ENCODE results near the gene ALLC. TPM values are rescaled to one million over a fixed set of nuclear protein-coding genes. Genes with fewer than 3 reads are reported as not detected.

Gene ALLC
- polyA plus RNA-seq, 1 of the 3 experiments (the other 2 are of a cell fraction): not detected

- CTCF ChIA-PET: interaction anchor here (6.6 kb wide), 1 partner anchor 8 kb away, joined by 45 read pairs; no protein-coding TSS in a partner anchor
- DNase-seq: no peak
These were observed 79.1 kb downstream of the ALLC start for GRCh38 chr2:3737128-3737527.

GRCh38 chr2:3738454-3738853 is 80.5 kb downstream of the ALLC start:
- POLR2A ChIA-PET: no interaction called here
- peak; percentile 72 for DNase-seq

More at GRCh38 chr2:3737128-3737527, 79.1 kb downstream of the ALLC start:
- no peaks in the 10 kb centered on the region for H3K9me2 ChIP-seq
- TF ChIP-seq MEF2A (IDR thresholded peaks at IDR 0.05; ENCODE audit: borderline replicate concordance, low read depth) (no peak), EZH2phosphoT487 (IDR thresholded peaks at IDR 0.05; ENCODE audit: borderline replicate concordance, low read depth) (no peak)
- no peaks in the 10 kb centered on the region for H3F3A ChIP-seq (replicated peaks; ENCODE audit: insufficient read depth)
- H3K9me3 ChIP-seq: no peaks in the 10 kb centered on the region
- no peak overlapping the region for H3K4me3 ChIP-seq (ENCODE audit: low read depth in 2 of 2, low read length in 1 of 2)
- no peaks in the 10 kb centered on the region for H3K27me3 ChIP-seq (ENCODE audit: insufficient read depth)
- H3K36me3 ChIP-seq (replicated peaks in 1 of 2; ENCODE audit: control insufficient read depth in 1 of 2, insufficient read depth in 2 of 2, low read length in 1 of 2): no peaks in the 10 kb centered on the region
- no peaks in the 10 kb centered on the region for H3K79me2 ChIP-seq (ENCODE audit: insufficient read depth)
- H3K4me2 ChIP-seq: no peak overlapping the region
- no peak overlapping the region for H3K27ac ChIP-seq (ENCODE audit: low read depth in 2 of 2, low read length in 1 of 2)
- H3K4me1 ChIP-seq (ENCODE audit: control insufficient read depth in 1 of 2, insufficient read depth in 2 of 2, low read depth in 1 of 2, low read length in 1 of 2): no peaks in the 10 kb centered on the region
- H2AFZ ChIP-seq (ENCODE audit: low read depth): no peak overlapping the region
- no peaks in the 10 kb centered on the region for H4K20me1 ChIP-seq (ENCODE audit: insufficient read depth)
- no peak overlapping the region for H3K9ac ChIP-seq
- POLR2A ChIA-PET: no interaction called here
- WGBS (ENCODE audit: low lambda C conversion rate): 16% methylated on average over 9 of the region's 9 CpGs

More at GRCh38 chr2:3738454-3738853, 80.5 kb downstream of the ALLC start:
- Histone ChIP-seq H3K4me1 (ENCODE audit: control insufficient read depth in 1 of 2, insufficient read depth in 2 of 2, low read depth in 1 of 2, low read length in 1 of 2) (no peaks in the 10 kb centered on the region), H3K9me2 (no peaks in the 10 kb centered on the region), H3K9me3 (no peaks in the 10 kb centered on the region), H2AFZ (ENCODE audit: low read depth) (no peak overlapping the region), H3K79me2 (ENCODE audit: insufficient read depth) (no peaks in the 10 kb centered on the region), H3K36me3 (replicated peaks in 1 of 2; ENCODE audit: control insufficient read depth in 1 of 2, insufficient read depth in 2 of 2, low read length in 1 of 2) (no peaks in the 10 kb centered on the region), H3F3A (replicated peaks; ENCODE audit: insufficient read depth) (no peaks in the 10 kb centered on the region), H3K4me3 (ENCODE audit: low read depth in 2 of 2, low read length in 1 of 2) (no peak overlapping the region), H3K27ac (ENCODE audit: low read depth in 2 of 2, low read length in 1 of 2) (no peak overlapping the region), H3K9ac (no peak overlapping the region), H3K4me2 (no peak overlapping the region), H4K20me1 (ENCODE audit: insufficient read depth) (no peaks in the 10 kb centered on the region), H3K27me3 (ENCODE audit: insufficient read depth) (no peaks in the 10 kb centered on the region)
- CTCF ChIA-PET: interaction anchor here (0.6 to 6.6 kb wide), 7 partner anchors 10 to 67 kb away, joined by 3 to 45 read pairs (median 4); no protein-coding TSS in a partner anchor
- peak; percentile 30; the same call in 1 of the 2 replicates for TF ChIP-seq CTCF (IDR thresholded peaks at IDR 0.05)
- peak; percentile 58 for TF ChIP-seq RAD21 (IDR thresholded peaks at IDR 0.05; ENCODE audit: low read length)
- no peak for TF ChIP-seq USF2 (IDR thresholded peaks at IDR 0.05; ENCODE audit: borderline replicate concordance, low read depth, low read length)
- WGBS (ENCODE audit: low lambda C conversion rate): 6% methylated on average over 3 of the region's 3 CpGs
